HL-60/S4 treated with phorbol 12-myristate 13-acetate at 8.2 ng/mL for 4 days and 3 days (cell line): ENCODE data around the gene HOXC10.

Source experiments
- in situ Hi-C: fragments of 300-500 bp; cut with MboI; formaldehyde crosslinking; loops from 2 replicates; pipeline ENCODE4 v1.15.0; 2022; ENCODE audit warnings: low sequenced_read_pairs

Gene HOXC10

DNA sequence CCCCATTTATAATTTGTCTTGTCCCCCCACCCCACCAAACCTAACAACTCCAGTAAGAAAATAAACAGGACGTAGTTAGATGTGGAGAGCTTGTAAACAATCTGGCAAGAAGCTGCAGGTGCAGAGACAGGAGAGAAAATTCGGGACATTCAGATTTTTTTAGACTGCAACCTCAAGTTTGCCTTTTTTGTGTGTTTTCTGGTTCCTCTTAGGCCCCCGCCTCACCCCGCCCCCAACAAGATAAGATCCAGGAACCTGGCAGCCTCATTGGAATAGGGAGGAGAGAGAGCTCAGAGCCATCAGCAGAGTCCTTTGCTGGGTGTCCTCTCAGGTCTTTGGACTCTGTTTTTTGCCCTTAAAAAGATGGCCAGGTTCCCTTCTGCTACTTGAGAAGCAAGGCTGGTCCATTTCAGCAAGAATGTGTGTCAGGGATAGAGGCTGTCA is 2.9 kb downstream of the HOXC10 start:
- in situ Hi-C loops = loop anchor here (25.0 kb wide), 1 partner anchor 374 kb away; the partner anchor contains the start of gene GPR84

DNA sequence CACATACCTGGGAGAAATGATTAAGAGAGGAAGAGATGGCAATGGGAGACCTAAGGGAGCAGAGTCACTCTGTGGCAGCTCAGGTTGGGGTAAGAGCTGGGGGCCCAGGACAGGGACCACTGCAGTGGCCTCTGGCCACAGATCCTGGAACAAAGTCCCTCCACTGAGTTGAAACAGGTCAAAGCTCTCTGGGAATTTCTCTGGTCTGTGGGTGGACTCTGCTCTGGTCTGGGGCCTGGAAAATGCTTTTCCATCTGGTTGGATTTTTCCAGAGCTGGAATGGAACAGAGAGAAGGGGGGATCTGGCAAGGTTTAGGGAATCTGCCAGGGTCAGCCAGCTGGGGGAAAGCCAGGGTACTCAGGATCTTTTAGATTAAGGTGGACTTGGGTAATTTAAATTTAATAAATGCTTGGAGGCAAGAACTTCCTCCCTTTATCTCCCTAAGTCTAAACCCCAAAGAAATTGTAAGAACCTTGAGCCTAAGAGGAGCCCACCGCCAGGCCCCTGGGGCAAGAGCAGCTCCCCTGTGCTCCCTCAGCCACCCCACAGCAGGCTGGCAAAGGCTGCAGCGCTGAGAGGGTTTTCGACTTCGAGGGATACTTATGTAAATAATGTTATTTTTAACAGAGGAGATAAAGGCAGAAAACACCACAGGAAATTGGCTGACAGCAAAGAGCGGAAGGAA is 3.7 kb downstream of the HOXC10 start:
- in situ Hi-C loops = loop anchor here (25.0 kb wide), 1 partner anchor 374 kb away; the partner anchor contains the start of gene GPR84

DNA sequence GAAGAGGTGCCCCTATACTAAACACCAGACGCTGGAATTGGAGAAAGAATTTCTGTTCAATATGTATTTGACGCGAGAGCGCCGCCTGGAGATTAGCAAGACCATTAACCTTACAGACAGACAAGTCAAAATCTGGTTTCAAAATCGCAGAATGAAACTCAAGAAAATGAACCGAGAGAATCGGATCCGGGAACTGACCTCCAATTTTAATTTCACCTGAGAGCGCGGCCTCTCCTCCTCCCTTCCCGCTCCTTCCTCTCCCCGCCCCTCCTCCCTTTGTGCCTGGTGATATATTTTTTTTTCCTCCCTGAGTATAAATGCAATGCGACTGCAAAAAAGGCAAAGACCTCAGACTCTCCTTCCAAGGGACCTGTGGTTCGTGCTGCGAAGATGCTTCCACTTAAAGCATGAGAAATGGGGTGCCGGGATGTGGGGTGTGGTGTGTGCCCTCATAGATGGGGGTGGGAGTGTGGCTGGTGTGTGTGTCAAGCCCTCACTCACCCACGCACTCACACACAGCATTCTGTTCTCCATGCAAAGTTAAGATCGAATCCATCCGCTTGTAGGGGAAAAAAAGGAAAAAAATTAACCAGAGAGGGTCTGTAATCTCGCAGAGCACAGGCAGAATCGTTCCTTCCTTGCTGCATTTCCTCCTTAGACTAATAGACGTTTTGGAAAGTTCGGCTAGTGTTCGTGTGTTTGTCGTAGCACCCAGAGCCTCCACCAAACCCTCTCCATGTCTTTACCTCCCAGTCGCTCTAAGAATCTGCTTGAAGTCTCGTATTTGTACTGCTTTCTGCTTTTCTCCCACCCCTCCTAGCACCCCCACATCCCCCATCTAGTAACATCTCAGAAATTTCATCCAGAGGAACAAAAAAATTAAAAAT is 4.5 kb downstream of the HOXC10 start:
- in situ Hi-C loops = loop anchor here (10.0 to 25.0 kb wide), 2 partner anchors 225 to 373 kb away; partner anchors contain the start of gene GPR84

GRCh38 chr12:53990311-53991076 is 5.5 kb downstream of the HOXC10 start:
- in situ Hi-C loops = loop anchor here (10.0 to 25.0 kb wide), 2 partner anchors 224 to 372 kb away; partner anchors contain the start of gene GPR84

DNA sequence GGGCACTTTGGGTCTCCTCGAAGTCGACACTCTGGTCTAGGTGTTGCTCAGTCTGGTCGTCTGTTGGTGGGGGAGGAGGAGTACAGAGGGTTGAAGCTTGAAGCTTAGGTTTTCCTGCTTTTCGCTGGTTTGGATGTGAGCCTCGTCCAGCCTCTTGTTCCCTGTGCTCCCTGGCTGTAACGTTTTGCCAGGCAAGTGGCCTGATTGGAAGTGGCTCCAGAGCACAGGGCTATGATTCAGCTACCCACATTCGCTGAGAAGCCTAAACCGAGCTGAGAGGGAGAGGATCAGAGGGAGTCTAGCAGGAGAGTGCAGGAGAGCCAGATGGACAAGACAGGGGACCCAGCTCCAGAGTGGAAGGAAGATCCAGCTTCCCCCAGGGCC is 6.1 kb downstream of the HOXC10 start:
- in situ Hi-C loops = loop anchor here (10.0 to 25.0 kb wide), 2 partner anchors 224 to 371 kb away; partner anchors contain the start of gene GPR84

GRCh38 chr12:53992377-53992889 is 7.5 kb downstream of the HOXC10 start:
- in situ Hi-C loops = loop anchor here (10.0 to 25.0 kb wide), 2 partner anchors 222 to 370 kb away; partner anchors contain the start of gene GPR84

GRCh38 chr12:53993162-53994008 is 8.4 kb downstream of the HOXC10 start:
- in situ Hi-C loops = loop anchor here (10.0 to 25.0 kb wide), 2 partner anchors 221 to 369 kb away; partner anchors contain the start of gene GPR84

DNA sequence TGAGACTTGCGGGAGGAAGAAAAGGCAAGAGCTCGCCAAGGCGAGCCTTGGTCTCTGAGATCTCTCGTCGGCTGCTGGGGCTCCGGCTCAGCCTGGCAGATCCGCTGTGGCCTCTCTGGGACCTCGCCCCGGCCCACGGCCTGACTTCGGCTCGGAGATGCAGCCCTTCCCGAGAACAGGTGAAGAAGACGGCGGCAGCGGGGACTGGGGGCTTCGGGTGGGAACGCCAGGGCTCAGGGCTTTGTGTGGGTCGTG is 9.0 kb downstream of the HOXC10 start:
- in situ Hi-C loops = loop anchor here (10.0 to 25.0 kb wide), 2 partner anchors 221 to 368 kb away; partner anchors contain the start of gene GPR84

- in situ Hi-C loops = loop anchor here (10.0 to 25.0 kb wide), 2 partner anchors 220 to 368 kb away; partner anchors contain the start of gene GPR84
These were observed 9.5 kb downstream of the HOXC10 start for GRCh38 chr12:53994264-53995001.

DNA sequence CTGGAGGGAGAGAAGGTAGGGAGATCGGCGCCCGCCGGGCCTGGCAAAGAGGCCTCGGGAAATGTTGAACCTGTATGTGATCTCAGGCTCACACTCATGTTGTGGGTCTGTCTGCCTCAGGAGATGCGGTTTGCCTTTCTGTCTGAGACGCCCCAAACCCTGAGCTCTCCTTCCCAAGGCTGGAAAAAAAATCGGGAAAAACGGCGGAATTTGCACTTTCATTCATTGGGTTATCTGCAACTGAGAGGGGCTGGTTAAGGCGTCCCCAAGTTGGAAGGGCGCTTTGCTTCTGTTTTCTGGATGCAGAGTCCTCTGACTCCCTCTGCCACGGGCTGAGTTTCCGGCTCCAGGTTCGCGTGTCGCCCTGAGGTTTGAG is 10.0 kb downstream of the HOXC10 start:
- in situ Hi-C loops = loop anchor here (10.0 to 25.0 kb wide), 2 partner anchors 220 to 367 kb away; partner anchors contain the start of gene GPR84

- in situ Hi-C loops = loop anchor here (10.0 to 25.0 kb wide), 2 partner anchors 219 to 367 kb away; partner anchors contain the start of gene GPR84
These were observed 10.7 kb downstream of the HOXC10 start for GRCh38 chr12:53995378-53996239.

DNA sequence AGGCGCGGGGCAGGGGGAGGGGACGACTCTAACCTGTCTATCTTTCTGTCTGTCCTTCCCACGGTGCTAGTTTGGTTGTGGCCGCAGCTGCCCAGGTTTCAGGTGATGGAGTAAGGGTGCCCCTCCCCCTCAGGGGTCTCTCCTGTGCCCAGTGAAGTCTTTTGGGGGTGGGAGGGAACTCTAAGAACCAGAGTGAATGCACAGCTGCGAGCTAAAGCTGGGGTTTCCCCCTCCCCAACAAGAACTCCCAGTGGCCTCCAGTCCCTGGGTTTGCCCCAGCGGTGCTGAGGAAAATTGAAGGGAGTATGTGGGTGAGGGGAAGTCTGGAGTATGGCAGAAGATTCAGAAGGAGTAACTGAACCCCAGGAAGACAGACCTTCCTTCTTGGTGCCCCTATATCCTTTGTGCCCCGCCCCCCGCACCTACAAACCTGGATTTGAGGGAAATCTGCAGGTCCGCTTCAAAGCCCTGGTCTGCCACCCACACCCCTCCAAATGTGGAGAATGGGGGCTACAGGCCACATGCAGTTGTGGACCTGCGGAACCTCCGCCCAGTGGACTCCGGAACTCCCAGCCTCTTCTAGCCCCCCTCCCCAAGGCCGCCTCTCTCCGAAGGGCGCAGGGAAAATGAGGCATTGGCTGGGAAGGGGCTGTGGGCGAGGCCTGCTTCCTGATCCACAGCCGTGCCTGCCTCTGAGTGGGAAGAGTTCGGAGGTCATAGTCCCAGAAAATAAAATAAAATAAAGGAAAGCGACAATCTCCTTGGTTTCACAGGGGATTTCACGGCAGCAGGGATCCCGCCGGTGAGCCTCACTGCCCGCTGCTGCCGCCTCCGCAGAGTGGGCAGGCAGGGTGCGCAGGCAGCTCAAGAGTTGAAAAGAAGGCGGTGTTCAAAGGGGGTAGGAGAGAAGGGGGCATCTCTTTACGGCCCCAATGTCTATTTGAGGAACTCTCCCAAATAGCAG is 11.6 kb downstream of the HOXC10 start:
- in situ Hi-C loops = loop anchor here (10.0 to 25.0 kb wide), 2 partner anchors 218 to 366 kb away; partner anchors contain the start of gene GPR84

GRCh38 chr12:53997204-53998109 is 12.5 kb downstream of the HOXC10 start:
- in situ Hi-C loops = loop anchor here (10.0 to 25.0 kb wide), 2 partner anchors 217 to 365 kb away; partner anchors contain the start of gene GPR84

- in situ Hi-C loops = loop anchor here (10.0 to 25.0 kb wide), 2 partner anchors 216 to 364 kb away; partner anchors contain the start of gene GPR84
These were observed 13.4 kb downstream of the HOXC10 start for GRCh38 chr12:53998110-53998899.

DNA sequence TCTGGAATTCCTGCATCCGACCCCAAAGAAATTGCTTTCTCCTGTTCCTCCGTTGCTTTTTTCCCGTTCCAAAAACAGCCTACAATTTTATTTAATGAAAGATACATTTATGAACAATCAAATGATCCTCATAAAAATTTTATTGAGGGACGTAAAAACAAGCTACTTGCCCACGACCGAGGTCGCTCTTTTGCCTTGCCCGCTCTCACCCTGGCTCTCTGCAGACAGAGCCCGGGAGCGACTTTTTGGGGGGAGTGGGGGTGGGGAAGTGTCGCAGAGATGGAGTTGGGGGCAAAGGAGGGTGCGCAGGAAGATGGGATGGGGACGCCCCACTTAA is 13.9 kb downstream of the HOXC10 start:
- in situ Hi-C loops = loop anchor here (10.0 to 25.0 kb wide), 2 partner anchors 216 to 363 kb away; partner anchors contain the start of gene GPR84
